ENCODE results near the gene HECTD3. TPM values are rescaled to one million over a fixed set of nuclear protein-coding genes. Genes with fewer than 3 reads are reported as not detected.

The HECTD3 gene
- total and polyA plus RNA-seq, 2 donors from 2014 or later = 27.5 to 42.1 TPM

- no peak for TF ChIP-seq CTCF (IDR thresholded peaks at IDR 0.05; ENCODE audit: borderline replicate concordance, extremely low read depth, insufficient read depth)
- DNase-seq (no peak), FAIRE-seq (no peak)
- no peak overlapping the region for H3K4me3 ChIP-seq (ENCODE audit: low read length in 3 of 3)
- H3K36me3 ChIP-seq (ENCODE audit: control insufficient read depth in 2 of 3, insufficient read depth in 3 of 3, low read length in 3 of 3) = peaks cover 0 to 4% (median 0%) of the 10 kb centered on the region in 3 donors
- H3K9ac ChIP-seq (ENCODE audit: low read length in 3 of 3) = no peak overlapping the region
- H3K27ac ChIP-seq (ENCODE audit: low read depth in 2 of 2, low read length in 2 of 2) = no peak overlapping the region
- no peaks in the 10 kb centered on the region for H3K4me1 ChIP-seq (ENCODE audit: control insufficient read depth in 2 of 3, insufficient read depth in 2 of 3, low read depth in 1 of 3, low read length in 3 of 3)
- H3K9me3 ChIP-seq (ENCODE audit: control insufficient read depth in 2 of 3, insufficient read depth in 1 of 3, low read length in 3 of 3) = no peaks in the 10 kb centered on the region
- intact Hi-C loops (cut with DNase I) = no loop called here
- no peaks in the 10 kb centered on the region for H3K27me3 ChIP-seq (ENCODE audit: control insufficient read depth, insufficient read depth, low read length)
Measured at GRCh38 chr1:45043094-45043493, 32.0 kb upstream of the HECTD3 start.

GRCh38 chr1:45040297-45040696, 29.2 kb upstream of the HECTD3 start:
- DNase-seq (no peak), FAIRE-seq (no peak)
- Histone ChIP-seq H3K9ac (ENCODE audit: low read length in 3 of 3) (no peak overlapping the region), H3K27ac (ENCODE audit: low read depth in 2 of 2, low read length in 2 of 2) (no peak overlapping the region), H3K4me3 (ENCODE audit: low read length in 3 of 3) (no peak overlapping the region), H3K27me3 (ENCODE audit: control insufficient read depth, insufficient read depth, low read length) (no peaks in the 10 kb centered on the region), H3K4me1 (ENCODE audit: control insufficient read depth in 2 of 3, insufficient read depth in 2 of 3, low read depth in 1 of 3, low read length in 3 of 3) (no peaks in the 10 kb centered on the region), H3K36me3 (ENCODE audit: control insufficient read depth in 2 of 3, insufficient read depth in 3 of 3, low read length in 3 of 3) (peaks cover 0 to 8% (median 0%) of the 10 kb centered on the region in 3 donors), H3K9me3 (ENCODE audit: control insufficient read depth in 2 of 3, insufficient read depth in 1 of 3, low read length in 3 of 3) (no peaks in the 10 kb centered on the region)
- intact Hi-C loops (cut with DNase I) = no loop called here
- no peak for TF ChIP-seq CTCF (IDR thresholded peaks at IDR 0.05; ENCODE audit: borderline replicate concordance, extremely low read depth, insufficient read depth)

GRCh38 chr1:45038661-45039364, 27.7 kb upstream of the HECTD3 start:
- H3K4me3 ChIP-seq (ENCODE audit: low read length in 3 of 3) = no peak overlapping the region
- FAIRE-seq (no peak), DNase-seq (no peak)
- no peaks in the 10 kb centered on the region for H3K27me3 ChIP-seq (ENCODE audit: control insufficient read depth, insufficient read depth, low read length)
- no peaks in the 10 kb centered on the region for H3K9me3 ChIP-seq (ENCODE audit: control insufficient read depth in 2 of 3, insufficient read depth in 1 of 3, low read length in 3 of 3)
- no peak for TF ChIP-seq CTCF (IDR thresholded peaks at IDR 0.05; ENCODE audit: borderline replicate concordance, extremely low read depth, insufficient read depth)
- H3K4me1 ChIP-seq (ENCODE audit: control insufficient read depth in 2 of 3, insufficient read depth in 2 of 3, low read depth in 1 of 3, low read length in 3 of 3) = no peaks in the 10 kb centered on the region
- H3K27ac ChIP-seq (ENCODE audit: low read depth in 2 of 2, low read length in 2 of 2) = no peak overlapping the region
- H3K9ac ChIP-seq (ENCODE audit: low read length in 3 of 3) = no peak overlapping the region
- peaks cover 0 to 8% (median 3%) of the 10 kb centered on the region in 3 donors for H3K36me3 ChIP-seq (ENCODE audit: control insufficient read depth in 2 of 3, insufficient read depth in 3 of 3, low read length in 3 of 3)
- intact Hi-C loops (cut with DNase I) = no loop called here
